NCI-H345 treated with DMSO at 0.1 percent for 48 hours (cell line): Measurements from ENCODE around the gene SNAI1.
"Not testable (repeated sequence)": the region's sequence is repeated elsewhere in the genome, so short reads cannot be mapped to it uniquely, and the experiment has no call there.

Experiments used
- DNase-seq: peaks from one replicate; lab custom pipeline; 2025; ENCODE audit not compliant: unreplicated experiment; lab: John Stamatoyannopoulos, UW

Gene SNAI1

GRCh38 chr20:49961413-49961812 is 21.4 kb upstream of the SNAI1 start:
- no peak for DNase-seq

- no peak for DNase-seq
Measured at GRCh38 chr20:49964964-49965780, 17.6 kb upstream of the SNAI1 start.

GRCh38 chr20:49965781-49966305 is 16.9 kb upstream of the SNAI1 start:
- no peak for DNase-seq

- DNase-seq = no peak
Measured at GRCh38 chr20:49966861-49967260, 15.9 kb upstream of the SNAI1 start.

GRCh38 chr20:49969234-49969633 is 13.5 kb upstream of the SNAI1 start:
- DNase-seq = no peak

- DNase-seq = no peak
Measured at GRCh38 chr20:49969946-49970345, 12.8 kb upstream of the SNAI1 start.

GRCh38 chr20:49970498-49970897 is 12.3 kb upstream of the SNAI1 start:
- no peak for DNase-seq

- no peak for DNase-seq
Measured at GRCh38 chr20:49973981-49974380, 8.8 kb upstream of the SNAI1 start.

GRCh38 chr20:49976542-49976941 is 6.2 kb upstream of the SNAI1 start:
- DNase-seq = no peak

- not testable (repeated sequence) for DNase-seq
Measured at GRCh38 chr20:49977740-49978139, 5.0 kb upstream of the SNAI1 start.

GRCh38 chr20:49978685-49979029 is 4.1 kb upstream of the SNAI1 start:
- no peak for DNase-seq

GRCh38 chr20:49979030-49979832 is 3.5 kb upstream of the SNAI1 start:
- DNase-seq = no peak

GRCh38 chr20:49980140-49981008 is 2.4 kb upstream of the SNAI1 start:
- DNase-seq = no peak

GRCh38 chr20:49981218-49982071 is 1.3 kb upstream of the SNAI1 start:
- no peak for DNase-seq

GRCh38 chr20:49982072-49982345 is 771 bp upstream of the SNAI1 start:
- DNase-seq = no peak

GRCh38 chr20:49983123-49983847 is 505 bp downstream of the SNAI1 start:
- DNase-seq = no peak

- no peak for DNase-seq
Measured at GRCh38 chr20:49983848-49984408, 1.1 kb downstream of the SNAI1 start.

- no peak for DNase-seq
Measured at GRCh38 chr20:49984426-49985153, 1.8 kb downstream of the SNAI1 start.

GRCh38 chr20:49985157-49985556 is 2.4 kb downstream of the SNAI1 start:
- no peak for DNase-seq
